ENCODE data around the gene SIN3B. TPM values are rescaled to one million over a fixed set of nuclear protein-coding genes. Genes with fewer than 3 reads are reported as not detected.

Gene SIN3B
- total and polyA plus RNA-seq, 9 of the 15 experiments (the other 6 are each of a cell fraction or from before 2014, with no cell fraction given) = 0.51 to 34.2 (median 14.3) TPM

DNA sequence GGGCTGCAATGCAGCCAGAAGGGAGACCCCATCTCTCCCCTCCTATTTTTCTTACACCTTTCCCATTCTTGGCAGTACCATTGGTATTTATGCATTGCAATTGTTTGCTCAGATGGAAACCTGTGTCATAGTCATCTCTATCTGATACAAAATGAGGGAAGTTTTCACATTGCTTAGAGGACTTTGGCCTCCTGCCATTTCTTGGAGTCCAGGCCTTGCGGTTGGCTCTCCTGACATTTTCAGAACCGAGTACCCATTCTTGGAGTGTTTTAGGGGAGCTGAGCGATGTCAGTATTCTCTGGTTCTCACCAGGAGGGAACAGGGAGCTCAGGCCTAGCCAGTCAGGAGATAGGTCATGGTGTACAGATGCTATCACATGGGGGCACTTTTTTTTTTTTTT, 1.5 kb downstream of the SIN3B start:
- peaks cover 12 to 18% of the 10 kb centered on the region in 2 experiments for H3K4me1 ChIP-seq (replicated peaks in 1 of 2; ENCODE audit: control insufficient read depth in 2 of 2, insufficient read depth in 2 of 2, low read length in 2 of 2)
- H2AFZ ChIP-seq (ENCODE audit: low read depth, low read length) = no peak overlapping the region
- peak; percentile 72 for FAIRE-seq
- H3K79me2 ChIP-seq (ENCODE audit: control insufficient read depth, insufficient read depth, low read length) = peaks cover 17% of the 10 kb centered on the region
- no peaks in the 10 kb centered on the region for H3K9me1 ChIP-seq (ENCODE audit: control insufficient read depth, insufficient read depth, low read length)
- peaks cover 36% of the 10 kb centered on the region; the same call in 2 of the 3 replicates for H3K36me3 ChIP-seq (ENCODE audit: control insufficient read depth, insufficient read depth, low read length)
- no peak overlapping the region; the same call in 1 of the 3 replicates for H3K27ac ChIP-seq (ENCODE audit: extremely low read depth, low read depth, low read length)
- no peaks in the 10 kb centered on the region for H4K20me1 ChIP-seq (replicated peaks; ENCODE audit: control insufficient read depth, insufficient read depth, low read length)
- intact Hi-C loops (cut with micrococcal nuclease) (no loop called here), in situ Hi-C loops (cut with MboI) (no loop called here)
- H3K27me3 ChIP-seq (ENCODE audit: control insufficient read depth in 2 of 2, insufficient read depth in 2 of 2, low read length in 2 of 2) = no peaks in the 10 kb centered on the region; a peak in 1 of 5 replicates
- peak overlapping the region; percentile 83; the same call in 1 of the 2 replicates for H3K4me3 ChIP-seq
- H3K4me2 ChIP-seq (ENCODE audit: insufficient read depth, low read length) = peak overlapping the region; percentile 82
- DNase-seq (ENCODE audit: extremely low read depth in 1 of 4, low spot score in 3 of 4) = peak in 1 of 4 experiments; percentile 59
- ATAC-seq = peak; percentile 13
- ChIA-PET CTCF (ENCODE audit: low intra/inter-chr PET ratio) (no interaction called here), POLR2A (interaction anchor here (0.7 kb wide), 1 partner anchor 116 kb away, joined by 3 read pairs; no protein-coding TSS in a partner anchor)
- no TSS peak for BruUV-seq (replicated peaks)
- peak overlapping the region in 1 of 2 experiments; percentile 1; a peak in 2 of 4 replicates for H3K9ac ChIP-seq (ENCODE audit: insufficient read depth in 1 of 2, low read depth in 2 of 2, low read length in 2 of 2)
- WGBS (ENCODE audit: insufficient coverage, low coverage, missing lambda C conversion rate) = 11% methylated on average over 3 of the region's 3 CpGs
- H3K9me3 ChIP-seq (replicated peaks; ENCODE audit: control insufficient read depth, insufficient read depth, low read depth, low read length) = no peaks in the 10 kb centered on the region
- TF ChIP-seq RCOR1 (IDR thresholded peaks at IDR 0.05; ENCODE audit: borderline replicate concordance in 1 of 2, low read depth in 2 of 2, low read length in 2 of 2) (0 out of 4 replicates have a peak, but pooled peaks of 1 of the 2 experiments have one; percentile 8), ARID1B (IDR thresholded peaks at IDR 0.05) (0 out of 2 replicates have a peak, but pooled peaks have one; percentile 8), YY1 (IDR thresholded peaks at IDR 0.05; ENCODE audit: borderline replicate concordance in 1 of 3, control insufficient read depth in 1 of 3, extremely low read depth in 1 of 3, insufficient read depth in 3 of 3, insufficient read length in 1 of 3, insufficient replicate concordance in 2 of 3, low read depth in 1 of 3, low read length in 2 of 3) (peak in 1 of 3 experiments; percentile 17), ADNP (tag; IDR thresholded peaks at IDR 0.05) (no peak), ZNF384 (IDR thresholded peaks at IDR 0.05; ENCODE audit: low read depth, low read length) (peak; percentile 66), ZNF785 (CRISPR knock-in tag; IDR thresholded peaks at IDR 0.05) (no peak), ZFX (CRISPR knock-in tag; IDR thresholded peaks at IDR 0.05) (no peak), ZC3H8 (IDR thresholded peaks at IDR 0.05) (no peak), ZNF41 (CRISPR knock-in tag; conservative IDR thresholded peaks at IDR 0.05) (no peak), FOXA3 (CRISPR knock-in tag; conservative IDR thresholded peaks at IDR 0.05 in 1 of 2, IDR thresholded peaks at IDR 0.05 in 1 of 2) (0 out of 4 replicates have a peak, but pooled peaks of 1 of the 2 experiments have one; percentile 17), HMG20A (CRISPR knock-in tag; conservative IDR thresholded peaks at IDR 0.05) (no peak)
- TF ChIP-seq, protein P1, sequence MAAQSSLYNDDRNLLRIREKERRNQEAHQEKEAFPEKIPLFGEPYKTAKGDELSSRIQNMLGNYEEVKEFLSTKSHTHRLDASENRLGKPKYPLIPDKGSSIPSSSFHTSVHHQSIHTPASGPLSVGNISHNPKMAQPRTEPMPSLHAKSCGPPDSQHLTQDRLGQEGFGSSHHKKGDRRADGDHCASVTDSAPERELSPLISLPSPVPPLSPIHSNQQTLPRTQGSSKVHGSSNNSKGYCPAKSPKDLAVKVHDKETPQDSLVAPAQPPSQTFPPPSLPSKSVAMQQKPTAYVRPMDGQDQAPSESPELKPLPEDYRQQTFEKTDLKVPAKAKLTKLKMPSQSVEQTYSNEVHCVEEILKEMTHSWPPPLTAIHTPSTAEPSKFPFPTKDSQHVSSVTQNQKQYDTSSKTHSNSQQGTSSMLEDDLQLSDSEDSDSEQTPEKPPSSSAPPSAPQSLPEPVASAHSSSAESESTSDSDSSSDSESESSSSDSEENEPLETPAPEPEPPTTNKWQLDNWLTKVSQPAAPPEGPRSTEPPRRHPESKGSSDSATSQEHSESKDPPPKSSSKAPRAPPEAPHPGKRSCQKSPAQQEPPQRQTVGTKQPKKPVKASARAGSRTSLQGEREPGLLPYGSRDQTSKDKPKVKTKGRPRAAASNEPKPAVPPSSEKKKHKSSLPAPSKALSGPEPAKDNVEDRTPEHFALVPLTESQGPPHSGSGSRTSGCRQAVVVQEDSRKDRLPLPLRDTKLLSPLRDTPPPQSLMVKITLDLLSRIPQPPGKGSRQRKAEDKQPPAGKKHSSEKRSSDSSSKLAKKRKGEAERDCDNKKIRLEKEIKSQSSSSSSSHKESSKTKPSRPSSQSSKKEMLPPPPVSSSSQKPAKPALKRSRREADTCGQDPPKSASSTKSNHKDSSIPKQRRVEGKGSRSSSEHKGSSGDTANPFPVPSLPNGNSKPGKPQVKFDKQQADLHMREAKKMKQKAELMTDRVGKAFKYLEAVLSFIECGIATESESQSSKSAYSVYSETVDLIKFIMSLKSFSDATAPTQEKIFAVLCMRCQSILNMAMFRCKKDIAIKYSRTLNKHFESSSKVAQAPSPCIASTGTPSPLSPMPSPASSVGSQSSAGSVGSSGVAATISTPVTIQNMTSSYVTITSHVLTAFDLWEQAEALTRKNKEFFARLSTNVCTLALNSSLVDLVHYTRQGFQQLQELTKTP (IDR thresholded peaks at IDR 0.05; ENCODE audit: low read depth in 1 of 2, partially characterized antibody in 2 of 2) = no peak
- TF ChIP-seq, protein P2, sequence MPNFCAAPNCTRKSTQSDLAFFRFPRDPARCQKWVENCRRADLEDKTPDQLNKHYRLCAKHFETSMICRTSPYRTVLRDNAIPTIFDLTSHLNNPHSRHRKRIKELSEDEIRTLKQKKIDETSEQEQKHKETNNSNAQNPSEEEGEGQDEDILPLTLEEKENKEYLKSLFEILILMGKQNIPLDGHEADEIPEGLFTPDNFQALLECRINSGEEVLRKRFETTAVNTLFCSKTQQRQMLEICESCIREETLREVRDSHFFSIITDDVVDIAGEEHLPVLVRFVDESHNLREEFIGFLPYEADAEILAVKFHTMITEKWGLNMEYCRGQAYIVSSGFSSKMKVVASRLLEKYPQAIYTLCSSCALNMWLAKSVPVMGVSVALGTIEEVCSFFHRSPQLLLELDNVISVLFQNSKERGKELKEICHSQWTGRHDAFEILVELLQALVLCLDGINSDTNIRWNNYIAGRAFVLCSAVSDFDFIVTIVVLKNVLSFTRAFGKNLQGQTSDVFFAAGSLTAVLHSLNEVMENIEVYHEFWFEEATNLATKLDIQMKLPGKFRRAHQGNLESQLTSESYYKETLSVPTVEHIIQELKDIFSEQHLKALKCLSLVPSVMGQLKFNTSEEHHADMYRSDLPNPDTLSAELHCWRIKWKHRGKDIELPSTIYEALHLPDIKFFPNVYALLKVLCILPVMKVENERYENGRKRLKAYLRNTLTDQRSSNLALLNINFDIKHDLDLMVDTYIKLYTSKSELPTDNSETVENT (CRISPR knock-in tag; IDR thresholded peaks at IDR 0.05) = no peak
